ENCODE measurements around the gene REV3L.

GRCh38 chr6:111462770-111463391 lies 20.1 kb downstream of the REV3L start:
- TF ChIP-seq CTCF (IDR thresholded peaks at IDR 0.05) (no peak), ZFX (IDR thresholded peaks at IDR 0.05; ENCODE audit: borderline replicate concordance) (no peak)
